Tibial nerve (tissue), 4 donors: ENCODE measurements around the gene TPBGL.

ENCODE experiments used
- EP300 ChIP-seq, 2 donors: sonication (generic); formaldehyde crosslinking; IDR thresholded peaks; one replicate each; pipeline ENCODE4 v1.6.1; 2017; ENCODE audit warnings: antibody characterized with exemption in 2 of 2, mild to moderate bottlenecking in 1 of 2
- POLR2A ChIP-seq, 2 donors: fragments of 450-650 bp; IDR thresholded peaks; one replicate each; pipeline ENCODE4 v1.6.1; 2017; ENCODE audit warnings: antibody characterized with exemption in 2 of 2, mild to moderate bottlenecking in 2 of 2, moderate library complexity in 2 of 2
- TF ChIP-seq, protein P1 (sequence below), 5 experiments: fragments of 200-600 bp in 3 of 5; fragments of 450-650 bp in 2 of 5; sonication (generic) in 3 of 5; IDR thresholded peaks; one replicate each; pipeline ENCODE4 v1.5.1; 2016 to 2019; ENCODE audit warnings: antibody characterized with exemption in 5 of 5, mild to moderate bottlenecking in 3 of 5, moderate library complexity in 2 of 5

DNA sequence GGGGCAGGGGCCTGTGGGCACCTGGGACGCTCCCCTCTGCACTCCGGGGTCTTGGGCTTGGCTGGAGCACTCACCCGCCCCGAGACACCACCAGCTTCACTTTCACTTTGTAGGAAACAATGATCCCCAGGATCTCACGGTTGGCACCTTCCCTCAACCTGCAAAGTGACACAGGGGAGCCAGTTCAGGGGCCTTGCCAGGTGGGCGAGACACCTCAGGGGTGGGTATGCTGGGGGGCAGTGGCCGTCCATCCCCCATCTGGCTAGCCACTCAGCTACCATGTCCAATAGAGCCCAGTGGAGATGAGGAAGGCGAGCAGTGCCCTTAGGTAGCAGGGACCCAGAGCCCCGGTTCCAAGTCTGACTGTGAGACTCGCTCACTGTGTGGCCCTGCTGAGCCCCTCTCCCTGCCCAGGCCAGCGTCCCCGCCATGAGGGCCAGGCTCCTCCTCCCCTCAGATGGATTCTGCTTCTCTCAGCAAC lies 32.3 kb downstream of the TPBGL start:
- TF ChIP-seq, protein P1, sequence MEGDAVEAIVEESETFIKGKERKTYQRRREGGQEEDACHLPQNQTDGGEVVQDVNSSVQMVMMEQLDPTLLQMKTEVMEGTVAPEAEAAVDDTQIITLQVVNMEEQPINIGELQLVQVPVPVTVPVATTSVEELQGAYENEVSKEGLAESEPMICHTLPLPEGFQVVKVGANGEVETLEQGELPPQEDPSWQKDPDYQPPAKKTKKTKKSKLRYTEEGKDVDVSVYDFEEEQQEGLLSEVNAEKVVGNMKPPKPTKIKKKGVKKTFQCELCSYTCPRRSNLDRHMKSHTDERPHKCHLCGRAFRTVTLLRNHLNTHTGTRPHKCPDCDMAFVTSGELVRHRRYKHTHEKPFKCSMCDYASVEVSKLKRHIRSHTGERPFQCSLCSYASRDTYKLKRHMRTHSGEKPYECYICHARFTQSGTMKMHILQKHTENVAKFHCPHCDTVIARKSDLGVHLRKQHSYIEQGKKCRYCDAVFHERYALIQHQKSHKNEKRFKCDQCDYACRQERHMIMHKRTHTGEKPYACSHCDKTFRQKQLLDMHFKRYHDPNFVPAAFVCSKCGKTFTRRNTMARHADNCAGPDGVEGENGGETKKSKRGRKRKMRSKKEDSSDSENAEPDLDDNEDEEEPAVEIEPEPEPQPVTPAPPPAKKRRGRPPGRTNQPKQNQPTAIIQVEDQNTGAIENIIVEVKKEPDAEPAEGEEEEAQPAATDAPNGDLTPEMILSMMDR (IDR thresholded peaks at IDR 0.05) = no peak
- no peak for TF ChIP-seq POLR2A (IDR thresholded peaks at IDR 0.05)
- TF ChIP-seq EP300 (IDR thresholded peaks at IDR 0.05) = no peak
